ENCODE measurements around the gene CACNG1.

GRCh38 chr17:67098006-67098405, 53.7 kb downstream of the CACNG1 start:
- TF ChIP-seq CTCF (IDR thresholded peaks at IDR 0.05): no peak
- no peak for TF ChIP-seq EZH2phosphoT487 (IDR thresholded peaks at IDR 0.05)
- TF ChIP-seq EZH2 (IDR thresholded peaks at IDR 0.05): no peak

Measured in neural progenitor cell (in vitro differentiated cells).